Measurements from ENCODE around the gene RNF113B. TPM values are rescaled to one million over a fixed set of nuclear protein-coding genes. Genes with fewer than 3 reads are reported as not detected.
A peak's percentile ranks its signal among the peaks of the same experiment; 100 is the strongest.

Gene RNF113B
- total and polyA plus RNA-seq, 2 of the 4 experiments (the other 2 are of a cell fraction): not detected

DNA sequence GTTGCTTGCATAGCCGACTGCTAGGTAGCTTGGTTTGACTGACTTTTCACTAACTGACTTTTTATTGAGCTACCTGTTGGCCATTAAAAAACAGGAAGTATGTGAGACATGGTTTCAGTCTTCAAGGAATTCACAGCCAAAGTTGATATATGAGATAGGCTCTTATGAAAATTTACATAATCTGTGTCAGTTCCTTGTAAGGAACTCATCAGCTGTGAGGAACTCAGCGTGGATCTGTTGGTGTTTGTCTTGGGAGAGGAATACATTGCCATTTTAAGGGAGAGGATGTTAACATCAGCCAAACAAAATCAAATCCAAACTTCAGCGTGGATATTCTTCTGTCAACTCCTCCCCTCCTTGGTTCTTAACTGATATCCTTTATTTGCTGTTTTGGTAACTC is 2.0 kb downstream of the RNF113B start:
- WGBS, 2 experiments (ENCODE audit: extremely low coverage in 2 of 2, insufficient read length in 1 of 2): no CpG with 5 or more reads among the region's 3 CpGs
- Histone ChIP-seq H2AFZ (replicated peaks; ENCODE audit: low read length, poor library complexity) (no peak overlapping the region), H2BK20ac (ENCODE audit: low read depth, low read length) (peak overlapping the region; percentile 90), H3K4ac (ENCODE audit: low read depth, low read length) (peak overlapping the region; percentile 91), H4K91ac (ENCODE audit: insufficient read depth, low read depth, low read length) (peak overlapping the region; percentile 98), H3K4me3 (ENCODE audit: insufficient read depth, low read depth, low read length) (no peak overlapping the region), H2BK5ac (ENCODE audit: low read depth, low read length, poor library complexity, severe bottlenecking) (peak overlapping the region; percentile 91), H3K9me1 (ENCODE audit: insufficient read depth, low read length) (peaks cover 18% of the 10 kb centered on the region), H3K36me3 (ENCODE audit: control insufficient read depth, insufficient read depth, low read length) (peaks cover 16% of the 10 kb centered on the region), H3K79me1 (ENCODE audit: low read depth in 1 of 2, low read length in 2 of 2) (peaks cover 38 to 83% of the 10 kb centered on the region in 2 experiments), H4K5ac (ENCODE audit: low read depth, low read length) (peak overlapping the region; percentile 50), H2BK120ac (ENCODE audit: low read depth, low read length) (peak overlapping the region; percentile 93), H3K27ac (ENCODE audit: insufficient read depth, low read length) (peak overlapping the region; percentile 87), H3K27me3 (ENCODE audit: control insufficient read depth, insufficient read depth, low read length) (no peaks in the 10 kb centered on the region), H2BK15ac (ENCODE audit: low read depth, low read length) (peak overlapping the region; percentile 76), H4K20me1 (ENCODE audit: insufficient read depth, low read length) (peaks cover 16% of the 10 kb centered on the region; the same call in 1 of the 2 replicates), H3K9ac (ENCODE audit: low read depth, low read length) (0 out of 2 replicates have a peak overlapping the region, but pooled peaks have one; percentile 36), H3K4me1 (ENCODE audit: control insufficient read depth, insufficient read depth, low read length) (peaks cover 40% of the 10 kb centered on the region), H3K4me2 (ENCODE audit: low read depth, low read length) (peak overlapping the region; percentile 71), H3K14ac (replicated peaks; ENCODE audit: low read depth, low read length) (peak overlapping the region; percentile 69), H3K56ac (ENCODE audit: extremely low read depth, insufficient read depth, low read length) (no peak overlapping the region), H4K8ac (ENCODE audit: low read depth in 2 of 2, low read length in 2 of 2) (peak overlapping the region; percentile 26 to 87; a peak in 3 of 4 replicates), H2AK5ac (ENCODE audit: low read depth, low read length) (peak overlapping the region; percentile 90), H3K18ac (ENCODE audit: low read depth, low read length) (peak overlapping the region; percentile 65), H3K23ac (ENCODE audit: low read depth, low read length) (peak overlapping the region; percentile 90), H2AK9ac (replicated peaks; ENCODE audit: low read depth, low read length, poor library complexity) (peak overlapping the region; percentile 57), H3K9me3 (ENCODE audit: control insufficient read depth, insufficient read depth, low read length) (no peaks in the 10 kb centered on the region)
- CTCF ChIA-PET: no interaction called here
- DNase-seq (peak; percentile 31), ATAC-seq (ENCODE audit: low read depth) (no peak)
- POLR2A ChIA-PET (ENCODE audit: unreplicated experiment): no interaction called here
- intact Hi-C loops (cut with micrococcal nuclease) (no loop called here), dilution Hi-C loops (cut with HindIII; ENCODE audit: low sequenced_read_pairs, unreplicated experiment) (no loop called here), in situ Hi-C loops (cut with MboI; ENCODE audit: low sequenced_read_pairs) (no loop called here)
- no TSS peak for BruUV-seq (replicated peaks)
- no peak for TF ChIP-seq RFX5 (IDR thresholded peaks at IDR 0.05; ENCODE audit: low read depth, low read length)
- TF ChIP-seq CEBPB (IDR thresholded peaks at IDR 0.05; ENCODE audit: low read depth, low read length): no peak
- no peak for TF ChIP-seq MXI1 (IDR thresholded peaks at IDR 0.05; ENCODE audit: borderline replicate concordance, low read depth, low read length)
- TF ChIP-seq MAZ (IDR thresholded peaks at IDR 0.05; ENCODE audit: borderline replicate concordance, low read depth, low read length): no peak
- TF ChIP-seq RAD21 (IDR thresholded peaks at IDR 0.05; ENCODE audit: low read length): no peak
- TF ChIP-seq, protein P1, sequence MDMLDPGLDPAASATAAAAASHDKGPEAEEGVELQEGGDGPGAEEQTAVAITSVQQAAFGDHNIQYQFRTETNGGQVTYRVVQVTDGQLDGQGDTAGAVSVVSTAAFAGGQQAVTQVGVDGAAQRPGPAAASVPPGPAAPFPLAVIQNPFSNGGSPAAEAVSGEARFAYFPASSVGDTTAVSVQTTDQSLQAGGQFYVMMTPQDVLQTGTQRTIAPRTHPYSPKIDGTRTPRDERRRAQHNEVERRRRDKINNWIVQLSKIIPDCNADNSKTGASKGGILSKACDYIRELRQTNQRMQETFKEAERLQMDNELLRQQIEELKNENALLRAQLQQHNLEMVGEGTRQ (IDR thresholded peaks at IDR 0.05; ENCODE audit: low read depth, low read length): no peak
- no peak for TF ChIP-seq BHLHE40 (IDR thresholded peaks at IDR 0.05; ENCODE audit: low read depth, low read length)
- no peak for TF ChIP-seq SMC3 (IDR thresholded peaks at IDR 0.05; ENCODE audit: low read depth, low read length)
- no peak for TF ChIP-seq NFE2L2 (IDR thresholded peaks at IDR 0.05; ENCODE audit: low read depth, low read length)
- TF ChIP-seq POLR2A (IDR thresholded peaks at IDR 0.05; ENCODE audit: low read depth, low read length): no peak
- TF ChIP-seq, protein P2, sequence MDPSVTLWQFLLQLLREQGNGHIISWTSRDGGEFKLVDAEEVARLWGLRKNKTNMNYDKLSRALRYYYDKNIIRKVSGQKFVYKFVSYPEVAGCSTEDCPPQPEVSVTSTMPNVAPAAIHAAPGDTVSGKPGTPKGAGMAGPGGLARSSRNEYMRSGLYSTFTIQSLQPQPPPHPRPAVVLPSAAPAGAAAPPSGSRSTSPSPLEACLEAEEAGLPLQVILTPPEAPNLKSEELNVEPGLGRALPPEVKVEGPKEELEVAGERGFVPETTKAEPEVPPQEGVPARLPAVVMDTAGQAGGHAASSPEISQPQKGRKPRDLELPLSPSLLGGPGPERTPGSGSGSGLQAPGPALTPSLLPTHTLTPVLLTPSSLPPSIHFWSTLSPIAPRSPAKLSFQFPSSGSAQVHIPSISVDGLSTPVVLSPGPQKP (IDR thresholded peaks at IDR 0.05; ENCODE audit: borderline replicate concordance, low read depth, low read length): no peak
- no peak for TF ChIP-seq RCOR1 (IDR thresholded peaks at IDR 0.05; ENCODE audit: insufficient replicate concordance, low read length)
- TF ChIP-seq FOS (IDR thresholded peaks at IDR 0.05; ENCODE audit: low read depth, low read length): no peak
- TF ChIP-seq, protein P3, sequence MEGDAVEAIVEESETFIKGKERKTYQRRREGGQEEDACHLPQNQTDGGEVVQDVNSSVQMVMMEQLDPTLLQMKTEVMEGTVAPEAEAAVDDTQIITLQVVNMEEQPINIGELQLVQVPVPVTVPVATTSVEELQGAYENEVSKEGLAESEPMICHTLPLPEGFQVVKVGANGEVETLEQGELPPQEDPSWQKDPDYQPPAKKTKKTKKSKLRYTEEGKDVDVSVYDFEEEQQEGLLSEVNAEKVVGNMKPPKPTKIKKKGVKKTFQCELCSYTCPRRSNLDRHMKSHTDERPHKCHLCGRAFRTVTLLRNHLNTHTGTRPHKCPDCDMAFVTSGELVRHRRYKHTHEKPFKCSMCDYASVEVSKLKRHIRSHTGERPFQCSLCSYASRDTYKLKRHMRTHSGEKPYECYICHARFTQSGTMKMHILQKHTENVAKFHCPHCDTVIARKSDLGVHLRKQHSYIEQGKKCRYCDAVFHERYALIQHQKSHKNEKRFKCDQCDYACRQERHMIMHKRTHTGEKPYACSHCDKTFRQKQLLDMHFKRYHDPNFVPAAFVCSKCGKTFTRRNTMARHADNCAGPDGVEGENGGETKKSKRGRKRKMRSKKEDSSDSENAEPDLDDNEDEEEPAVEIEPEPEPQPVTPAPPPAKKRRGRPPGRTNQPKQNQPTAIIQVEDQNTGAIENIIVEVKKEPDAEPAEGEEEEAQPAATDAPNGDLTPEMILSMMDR (conservative IDR thresholded peaks at IDR 0.05; ENCODE audit: low read depth, low read length): no peak
- TF ChIP-seq MAFK (IDR thresholded peaks at IDR 0.05; ENCODE audit: low read depth, low read length): no peak
- no peak for TF ChIP-seq CHD1 (IDR thresholded peaks at IDR 0.05; ENCODE audit: low read depth, low read length)
